Renal pelvis (tissue), 4 donors: ENCODE measurements around the gene TRPM5. TPM values are rescaled to one million over a fixed set of nuclear protein-coding genes. Genes with fewer than 3 reads are reported as not detected.

Experiments
- DNase-seq: peaks from one replicate; pipeline ENCODE4 v3.0.0-alpha.2; 2013
- polyA plus RNA-seq, 3 donors: library from polyadenylated mRNA; unstranded; fragments of 120-200 nt; gene quantifications; one replicate each; pipeline ENCODE4 v1.2.1, GENCODE V29; 2013; ENCODE audit not compliant: insufficient read length in 3 of 3

TRPM5 gene
- polyA plus RNA-seq, 3 donors, result 3.6 to 4.0 (median 3.8) TPM

DNA sequence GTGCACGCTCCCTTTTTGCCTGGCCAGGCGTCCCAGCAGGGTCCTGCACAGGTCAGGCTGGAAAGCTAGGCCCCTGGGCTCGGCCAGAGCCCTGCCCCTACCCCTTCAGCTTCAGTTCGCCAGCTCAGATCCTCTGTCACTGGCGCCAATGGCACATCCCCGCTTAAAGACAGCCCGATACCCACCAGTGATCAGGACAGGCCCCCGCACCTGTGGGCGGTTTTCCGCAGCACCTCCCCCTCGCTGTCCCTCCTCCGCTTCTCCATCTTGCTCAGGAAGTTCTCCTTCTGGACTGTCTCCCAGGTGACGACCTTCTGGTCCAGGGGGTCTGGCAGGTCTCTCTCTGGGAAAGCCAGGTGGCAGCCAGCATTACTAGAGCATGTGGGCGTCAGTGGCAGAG is 37.9 kb downstream of the TRPM5 start:
- DNase-seq, result peak; percentile 76

DNA sequence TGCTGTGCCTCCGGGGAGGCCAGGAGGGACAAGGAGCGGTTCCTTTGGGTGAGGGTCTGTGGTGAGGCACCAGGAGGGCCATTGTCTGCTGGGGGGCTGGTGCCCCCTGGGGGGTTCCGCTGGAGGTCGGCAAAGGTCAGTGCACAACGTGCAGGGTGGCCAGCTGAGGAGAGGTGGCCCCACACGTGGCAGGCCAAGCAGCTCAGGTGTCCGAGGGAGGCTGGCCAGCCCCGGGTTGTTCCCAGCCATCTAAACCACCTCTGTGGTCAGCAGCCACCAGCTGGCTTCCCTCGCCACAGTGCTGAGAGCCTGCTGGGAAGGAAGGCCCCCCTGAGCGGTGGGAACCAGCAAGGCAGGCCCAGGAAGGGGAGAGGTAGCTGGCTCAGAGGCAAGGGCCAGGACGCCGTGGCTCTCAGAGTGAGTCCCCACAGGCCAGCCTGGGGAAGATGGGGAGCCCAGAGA is 39.5 kb downstream of the TRPM5 start:
- DNase-seq, result no peak

DNA sequence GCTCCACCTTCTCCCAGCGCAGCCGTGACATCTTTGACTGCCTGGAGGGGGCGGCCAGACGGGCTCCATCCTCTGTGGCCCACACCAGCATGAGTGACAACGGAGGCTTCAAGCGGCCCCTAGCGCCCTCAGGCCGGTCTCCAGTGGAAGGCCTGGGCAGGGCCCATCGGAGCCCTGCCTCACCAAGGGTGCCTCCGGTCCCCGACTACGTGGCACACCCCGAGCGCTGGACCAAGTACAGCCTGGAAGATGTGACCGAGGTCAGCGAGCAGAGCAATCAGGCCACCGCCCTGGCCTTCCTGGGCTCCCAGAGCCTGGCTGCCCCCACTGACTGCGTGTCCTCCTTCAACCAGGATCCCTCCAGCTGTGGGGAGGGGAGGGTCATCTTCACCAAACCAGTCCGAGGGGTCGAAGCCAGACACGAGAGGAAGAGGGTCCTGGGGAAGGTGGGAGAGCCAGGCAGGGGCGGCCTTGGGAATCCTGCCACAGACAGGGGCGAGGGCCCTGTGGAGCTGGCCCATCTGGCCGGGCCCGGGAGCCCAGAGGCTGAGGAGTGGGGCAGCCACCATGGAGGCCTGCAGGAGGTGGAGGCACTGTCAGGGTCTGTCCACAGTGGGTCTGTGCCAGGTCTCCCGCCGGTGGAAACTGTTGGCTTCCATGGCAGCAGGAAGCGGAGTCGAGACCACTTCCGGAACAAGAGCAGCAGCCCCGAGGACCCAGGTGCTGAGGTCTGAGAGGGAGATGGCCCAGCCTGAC is 41.2 kb downstream of the TRPM5 start:
- DNase-seq, result no peak

DNA sequence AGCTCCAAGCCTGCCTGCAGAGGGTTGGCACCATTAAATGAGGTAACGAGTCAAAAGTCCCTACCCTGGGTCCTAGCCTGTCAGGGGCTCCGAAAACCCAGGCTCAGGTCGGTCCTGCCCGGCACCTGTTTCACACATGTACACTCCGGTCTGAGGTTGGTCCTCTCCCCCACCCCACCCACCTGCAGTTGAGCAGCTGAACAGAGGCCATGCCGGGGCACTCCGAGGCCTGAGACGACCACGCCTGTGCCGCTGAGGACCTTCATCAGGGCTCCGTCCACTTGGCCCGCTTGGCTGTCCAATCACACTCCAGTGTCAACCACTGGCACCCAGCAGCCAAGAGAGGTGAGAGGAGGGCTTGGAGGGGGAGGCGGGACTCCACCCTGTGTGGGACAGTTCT is 42.2 kb downstream of the TRPM5 start:
- DNase-seq, result no peak

DNA sequence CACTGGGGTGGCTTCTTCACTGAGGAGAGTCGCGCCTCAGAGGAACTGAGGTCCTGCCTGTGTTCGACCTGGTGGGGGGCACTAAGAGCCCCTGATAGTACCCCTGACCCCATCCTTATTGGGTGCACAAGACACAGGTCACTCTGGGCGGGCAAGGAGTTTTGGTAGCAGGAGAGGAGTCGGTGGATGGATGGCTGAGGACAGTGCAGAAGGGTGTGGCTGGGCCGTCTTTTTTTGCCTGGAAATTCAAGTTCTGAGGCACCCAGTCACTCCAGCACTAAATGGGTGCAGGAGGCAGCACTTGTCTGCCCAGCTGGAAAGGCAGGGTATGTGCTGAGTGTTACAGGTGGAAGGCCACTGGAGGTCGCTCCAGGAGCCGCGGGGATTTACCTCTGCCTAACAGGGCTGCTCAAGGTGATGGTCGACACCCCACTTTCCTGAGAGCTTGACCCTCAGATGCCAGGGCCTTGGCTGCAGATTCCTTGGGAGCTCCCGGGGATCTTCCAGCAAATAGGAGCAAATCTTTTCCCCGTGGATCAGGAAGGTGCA is 42.8 kb downstream of the TRPM5 start:
- no peak for DNase-seq

DNA sequence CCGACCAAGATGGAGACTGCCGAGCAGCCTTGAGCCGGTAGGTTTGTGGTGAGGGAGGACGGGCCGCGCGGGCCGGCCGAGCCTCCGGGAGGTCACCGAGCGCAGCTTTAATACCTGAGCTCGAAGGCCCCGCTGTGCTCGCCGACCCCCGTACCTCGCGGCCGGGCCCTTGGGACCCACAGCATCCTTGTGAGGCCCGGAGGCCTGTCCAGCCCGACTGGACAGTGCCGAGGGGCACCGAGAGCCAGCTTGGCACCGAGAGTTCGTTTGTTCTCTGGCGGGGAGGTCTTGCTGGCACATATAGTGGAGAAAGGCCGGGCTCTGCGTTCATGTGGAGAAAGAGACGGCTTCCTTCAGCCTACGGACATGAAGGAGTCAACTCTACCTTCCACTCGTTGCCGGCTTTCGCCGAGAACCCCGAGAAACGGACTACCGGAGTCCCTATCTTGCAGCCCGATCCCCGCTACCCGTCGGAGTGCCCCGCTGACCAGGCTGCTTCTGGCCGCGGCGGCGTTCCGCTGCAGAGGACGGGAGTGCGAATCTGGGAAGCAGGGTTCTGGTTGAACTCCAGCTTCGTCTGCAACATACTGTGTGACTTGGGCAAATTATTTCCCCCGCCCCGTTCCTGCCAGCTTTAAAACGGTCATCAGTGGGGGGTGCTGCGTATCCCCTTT is 43.4 kb downstream of the TRPM5 start:
- no peak for DNase-seq

DNA sequence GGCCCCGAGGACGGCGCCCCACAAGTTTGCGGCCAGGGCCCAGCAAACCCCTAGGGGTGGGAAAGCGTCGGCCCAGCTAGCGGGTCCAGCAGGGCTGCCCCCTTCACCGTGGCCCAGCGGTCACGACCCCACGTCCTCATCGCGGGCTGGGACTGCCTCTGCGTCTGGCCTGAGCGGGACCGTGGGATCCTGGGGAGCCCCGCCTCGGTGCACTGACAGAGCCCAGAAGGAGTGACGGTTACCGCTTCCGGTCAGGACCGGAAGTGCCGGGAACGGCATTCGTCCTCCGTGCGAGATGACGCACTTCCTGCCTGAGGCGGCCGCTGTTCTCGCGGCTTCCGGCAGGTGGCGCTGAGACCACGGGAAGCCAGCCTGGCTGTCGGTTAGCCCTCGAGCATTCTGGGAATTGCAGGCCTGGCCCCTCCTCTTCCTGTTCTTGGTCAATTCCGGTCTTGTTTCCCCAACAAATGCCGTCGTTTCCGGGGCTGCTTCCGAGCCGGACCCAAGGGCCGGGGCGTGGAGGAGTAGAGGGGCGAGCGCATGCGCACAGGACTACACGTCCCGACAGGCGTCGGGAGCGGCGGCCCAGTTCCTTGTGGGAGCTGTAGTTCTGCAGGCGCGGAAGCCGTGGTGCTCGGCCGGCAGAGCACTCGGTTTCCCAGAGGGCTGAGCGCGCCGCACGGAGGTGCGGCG is 44.1 kb downstream of the TRPM5 start, which contains the start of gene TSSC4:
TSSC4 (plus strand) TSS at position 682 of the 693 bp plus-strand sequence. CDS start 1,884 bp downstream, outside the sequence.
- peak; percentile 100 for DNase-seq

DNA sequence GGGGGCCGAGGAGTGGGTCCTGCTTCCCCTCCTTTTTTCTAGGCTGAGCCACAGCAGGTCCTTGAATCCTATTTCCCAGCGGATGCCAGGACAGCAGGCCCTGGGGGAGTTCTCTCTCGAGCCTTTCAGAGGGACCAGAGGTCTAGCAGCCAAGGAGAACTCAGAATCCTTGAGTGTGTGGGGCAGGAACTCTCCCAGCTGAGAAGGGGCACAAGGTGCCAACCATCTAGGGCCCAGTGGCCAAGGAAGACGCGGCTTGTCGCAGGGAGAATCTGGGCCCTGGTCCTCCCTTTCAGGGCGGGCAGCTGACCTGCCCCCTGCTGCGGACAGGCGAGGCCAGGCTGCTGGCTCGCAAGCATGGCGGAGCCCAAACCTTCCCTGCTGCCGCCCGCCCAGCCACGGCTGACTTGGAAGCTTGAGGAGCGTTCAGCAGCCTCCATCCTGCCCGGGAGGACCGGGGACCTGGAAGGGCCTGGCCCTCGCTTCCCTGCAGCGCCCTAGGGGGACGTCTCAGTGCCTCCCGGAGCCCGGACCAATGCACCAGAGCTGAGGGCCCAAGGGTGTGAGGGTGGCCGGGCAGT is 44.7 kb downstream of the TRPM5 start:
- no peak for DNase-seq

DNA sequence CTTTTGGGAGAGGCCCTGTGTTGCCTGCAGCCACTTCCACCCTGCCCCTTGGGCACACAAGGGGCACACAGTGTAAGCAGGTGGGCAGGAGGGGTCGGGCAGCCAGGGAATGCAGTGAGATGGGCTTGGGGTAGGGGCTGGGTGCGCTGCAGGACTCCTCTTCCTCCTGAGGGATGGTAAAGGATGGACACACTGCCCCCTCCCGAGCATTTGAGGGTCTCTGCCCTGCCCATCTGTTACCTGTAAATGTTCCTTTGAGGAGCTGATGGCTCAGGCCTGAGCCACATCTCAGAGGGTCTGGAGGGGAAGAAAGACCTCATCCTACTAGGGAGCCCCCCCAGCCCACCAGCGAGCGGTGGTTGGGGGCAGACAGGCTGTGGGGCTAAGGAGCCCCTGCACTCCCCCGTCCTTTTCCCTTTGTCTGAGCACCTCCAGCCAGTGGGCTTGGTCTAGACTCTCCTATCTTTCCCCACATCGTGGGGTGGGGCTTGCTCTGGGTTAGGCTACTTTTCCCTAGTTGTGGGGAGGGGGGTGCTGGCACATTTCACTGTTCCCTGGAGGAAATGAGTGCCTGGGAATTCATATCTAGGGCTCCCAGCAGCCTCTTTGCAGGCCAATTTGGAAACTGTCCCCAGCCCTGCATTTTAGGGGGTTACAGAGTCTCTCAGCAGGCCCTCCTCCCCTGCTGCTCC is 45.5 kb downstream of the TRPM5 start:
- no peak for DNase-seq

DNA sequence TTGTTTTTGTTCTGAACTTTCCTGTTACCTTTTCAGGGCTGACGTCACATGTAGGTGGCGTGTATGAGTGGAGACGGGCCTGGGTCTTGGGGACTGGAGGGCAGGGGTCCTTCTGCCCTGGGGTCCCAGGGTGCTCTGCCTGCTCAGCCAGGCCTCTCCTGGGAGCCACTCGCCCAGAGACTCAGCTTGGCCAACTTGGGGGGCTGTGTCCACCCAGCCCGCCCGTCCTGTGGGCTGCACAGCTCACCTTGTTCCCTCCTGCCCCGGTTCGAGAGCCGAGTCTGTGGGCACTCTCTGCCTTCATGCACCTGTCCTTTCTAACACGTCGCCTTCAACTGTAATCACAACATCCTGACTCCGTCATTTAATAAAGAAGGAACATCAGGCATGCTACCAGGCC is 47.3 kb downstream of the TRPM5 start:
- DNase-seq, result no peak

DNA sequence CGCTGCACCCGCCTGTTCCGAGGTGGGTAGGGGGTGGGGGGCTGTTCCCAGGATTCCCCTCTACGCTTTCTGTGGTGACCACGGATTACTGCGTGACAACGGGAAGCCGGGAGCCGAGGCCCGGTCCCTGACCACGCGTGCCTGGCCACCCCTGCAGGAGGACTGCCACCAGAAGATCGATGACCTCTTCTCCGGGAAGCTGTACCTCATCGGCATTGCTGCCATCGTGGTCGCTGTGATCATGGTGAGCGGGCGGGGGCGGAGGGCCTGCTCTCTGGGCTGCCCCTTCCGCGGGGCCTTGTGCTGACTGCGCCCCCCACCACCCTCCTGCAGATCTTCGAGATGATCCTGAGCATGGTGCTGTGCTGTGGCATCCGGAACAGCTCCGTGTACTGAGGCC is 47.8 kb downstream of the TRPM5 start:
- DNase-seq, result no peak

DNA sequence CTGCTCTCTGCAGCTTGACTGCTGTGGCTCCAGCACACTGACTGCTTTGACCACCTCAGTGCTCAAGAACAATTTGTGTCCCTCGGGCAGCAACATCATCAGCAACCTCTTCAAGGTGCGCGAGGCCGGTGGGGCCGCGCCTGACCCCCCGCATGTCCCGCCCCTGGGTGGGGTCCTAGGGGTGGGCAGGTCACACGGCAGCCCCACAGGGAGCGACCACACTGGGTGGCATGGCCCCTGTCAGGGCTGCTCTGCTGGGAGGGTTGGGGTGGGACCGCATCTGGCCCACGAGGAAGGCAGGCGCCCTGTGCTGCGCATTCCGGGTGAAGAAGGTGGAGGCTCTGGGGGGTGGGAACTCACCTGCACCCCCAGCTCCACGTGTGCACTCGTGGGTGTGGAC is 48.5 kb downstream of the TRPM5 start:
- no peak for DNase-seq

DNA sequence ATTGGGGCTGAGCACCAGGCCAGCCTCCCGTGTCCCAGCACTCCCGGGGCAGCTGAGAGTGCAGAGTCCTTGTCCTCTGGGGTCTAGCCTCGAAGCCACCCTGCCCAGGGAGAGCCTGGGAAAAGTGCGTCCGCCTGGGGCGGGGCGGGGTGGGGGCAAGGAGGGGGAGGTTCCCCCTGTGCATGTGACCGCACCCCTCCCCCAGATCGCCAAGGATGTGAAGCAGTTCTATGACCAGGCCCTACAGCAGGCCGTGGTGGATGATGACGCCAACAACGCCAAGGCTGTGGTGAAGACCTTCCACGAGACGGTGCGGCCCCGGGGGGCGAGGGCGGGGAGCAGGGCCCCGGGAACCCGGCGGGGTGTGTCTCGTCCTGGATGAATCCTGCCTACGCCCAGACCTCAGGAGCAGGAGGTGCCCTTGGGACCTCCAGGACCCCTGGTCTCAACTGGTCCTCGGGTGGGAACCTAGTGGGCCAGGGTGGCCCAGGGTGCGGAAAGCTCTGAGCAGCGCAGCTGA is 49.0 kb downstream of the TRPM5 start:
- DNase-seq, result no peak

DNA sequence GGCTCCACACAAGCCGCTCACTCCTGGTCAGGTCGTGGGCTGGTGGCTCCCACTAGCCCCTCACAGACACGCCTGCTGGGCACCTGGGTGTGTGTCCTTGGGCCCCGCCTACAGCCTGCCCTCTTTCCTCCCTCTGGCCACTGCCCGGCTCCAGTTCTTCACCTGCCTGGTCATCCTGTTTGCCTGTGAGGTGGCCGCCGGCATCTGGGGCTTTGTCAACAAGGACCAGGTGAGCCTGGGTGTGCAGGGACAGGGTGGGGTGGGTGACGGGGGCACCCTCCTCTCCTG is 49.6 kb downstream of the TRPM5 start:
- DNase-seq, result no peak

Other genes with a start within 250 kb of the TRPM5 start
- gene ASCL2, start 173.9 kb downstream of the TRPM5 start, polyA plus RNA-seq, result 1 to 10 TPM; 3.1 to 4.7 (median 3.8) TPM
- gene C11orf21, start 142.6 kb downstream of the TRPM5 start, polyA plus RNA-seq, result under 1 TPM; 0.75 to 0.99 (median 0.91) TPM
- 1 to 10 TPM; 1.7 to 2.8 (median 1.9) TPM for gene TSPAN32, start 142.5 kb downstream of the TRPM5 start, polyA plus RNA-seq
- gene CD81, start 67.2 kb downstream of the TRPM5 start, polyA plus RNA-seq, result 100 to 1,000 TPM; 534 to 608 (median 573) TPM
- 10 to 100 TPM; 40.1 to 55.8 (median 49.4) TPM for gene TSSC4, start 43.8 kb downstream of the TRPM5 start, polyA plus RNA-seq
- 10 to 100 TPM; 11.5 to 13.4 (median 12.7) TPM for gene KCNQ1, start 494 bp upstream of the TRPM5 start, polyA plus RNA-seq